Endothelial cell of umbilical vein (primary cell): ENCODE measurements around the gene PIN1.
"Not testable (repeated sequence)": the region's sequence is repeated elsewhere in the genome, so short reads cannot be mapped to it uniquely, and the experiment has no call there.

Source experiments
- EZH2 ChIP-seq: IDR thresholded peaks from 2 replicates; pipeline ENCODE4 v1.6.1; 2012; ENCODE audit warnings: borderline replicate concordance, low read depth, mild to moderate bottlenecking, moderate library complexity, low read length, inconsistent platforms; ENCODE audit not compliant: severe bottlenecking
- POLR2A ChIP-seq: IDR thresholded peaks from 2 replicates; pipeline ENCODE4 v1.6.1; 2012; ENCODE audit warnings: low read depth, mild to moderate bottlenecking, control low read depth, low read length

- not testable (repeated sequence) for TF ChIP-seq POLR2A, EZH2
Measured at GRCh38 chr19:9789579-9789978, 45.5 kb upstream of the PIN1 start.
